Effector CD4-positive, alpha-beta T cell (primary cell): Measurements from ENCODE around the gene KTN1.

Experiments used
- DNase-seq: peaks from one replicate; pipeline ENCODE4 v3.0.0-alpha.2; 2020

KTN1 gene

GRCh38 chr14:55614304-55614703 is 34.3 kb downstream of the KTN1 start:
- DNase-seq, result no peak

- DNase-seq, result no peak
These were observed 40.3 kb downstream of the KTN1 start for GRCh38 chr14:55620277-55620676.

- DNase-seq, result no peak
These were observed 41.0 kb downstream of the KTN1 start for GRCh38 chr14:55620981-55621380.

- no peak for DNase-seq
These were observed 41.4 kb downstream of the KTN1 start for GRCh38 chr14:55621391-55621790.

GRCh38 chr14:55624913-55625312 is 44.9 kb downstream of the KTN1 start:
- no peak for DNase-seq

GRCh38 chr14:55625481-55625880 is 45.5 kb downstream of the KTN1 start:
- no peak for DNase-seq

GRCh38 chr14:55626131-55626530 is 46.1 kb downstream of the KTN1 start:
- no peak for DNase-seq

- no peak for DNase-seq
These were observed 48.4 kb downstream of the KTN1 start for GRCh38 chr14:55628426-55628825.

- DNase-seq, result no peak
These were observed 58.7 kb downstream of the KTN1 start for GRCh38 chr14:55638665-55639064.

- no peak for DNase-seq
These were observed 61.3 kb downstream of the KTN1 start for GRCh38 chr14:55641290-55641689.

GRCh38 chr14:55641954-55642353 is 61.9 kb downstream of the KTN1 start:
- no peak for DNase-seq

- no peak for DNase-seq
These were observed 65.1 kb downstream of the KTN1 start for GRCh38 chr14:55645145-55645544.

- DNase-seq, result no peak
These were observed 66.1 kb downstream of the KTN1 start for GRCh38 chr14:55645845-55646832.

- no peak for DNase-seq
These were observed 71.0 kb downstream of the KTN1 start for GRCh38 chr14:55650992-55651391.

GRCh38 chr14:55654243-55654642 is 74.2 kb downstream of the KTN1 start:
- DNase-seq, result no peak

- DNase-seq, result no peak
These were observed 81.0 kb downstream of the KTN1 start for GRCh38 chr14:55661029-55661428.

- no peak for DNase-seq
These were observed 82.7 kb downstream of the KTN1 start for GRCh38 chr14:55662752-55663151.

- DNase-seq, result no peak
These were observed 85.2 kb downstream of the KTN1 start for GRCh38 chr14:55665067-55665675.

- DNase-seq, result no peak
These were observed 87.8 kb downstream of the KTN1 start for GRCh38 chr14:55667801-55668200.

GRCh38 chr14:55671641-55672040 is 91.6 kb downstream of the KTN1 start:
- no peak for DNase-seq

GRCh38 chr14:55673048-55673447 is 93.0 kb downstream of the KTN1 start:
- DNase-seq, result no peak

GRCh38 chr14:55681096-55681495 is 101.1 kb downstream of the KTN1 start:
- DNase-seq, result no peak

GRCh38 chr14:55684956-55685584 is 105.1 kb downstream of the KTN1 start:
- no peak for DNase-seq

- no peak for DNase-seq
These were observed 106.7 kb downstream of the KTN1 start for GRCh38 chr14:55686713-55687112.
